ENCODE results near the gene TAF8.

The TAF8 gene

GRCh38 chr6:42059743-42060142 lies 9.4 kb downstream of the TAF8 start:
- DNase-seq (ENCODE audit: low read depth), result no peak

GRCh38 chr6:42066156-42066675 lies 15.9 kb downstream of the TAF8 start:
- no peak for DNase-seq (ENCODE audit: low read depth)

GRCh38 chr6:42068173-42068572 lies 17.8 kb downstream of the TAF8 start:
- no peak for DNase-seq (ENCODE audit: low read depth)

- DNase-seq (ENCODE audit: low read depth), result no peak
Measured at GRCh38 chr6:42068872-42069522, 18.7 kb downstream of the TAF8 start.

- DNase-seq (ENCODE audit: low read depth), result no peak
Measured at GRCh38 chr6:42071881-42072583, 21.7 kb downstream of the TAF8 start.

- no peak for DNase-seq (ENCODE audit: low read depth)
Measured at GRCh38 chr6:42073287-42073686, 23.0 kb downstream of the TAF8 start.

- DNase-seq (ENCODE audit: low read depth), result peak; percentile 52
Measured at GRCh38 chr6:42075159-42075838, 25.0 kb downstream of the TAF8 start.

- no peak for DNase-seq (ENCODE audit: low read depth)
Measured at GRCh38 chr6:42078386-42078785, 28.1 kb downstream of the TAF8 start.

- no peak for DNase-seq (ENCODE audit: low read depth)
Measured at GRCh38 chr6:42079941-42080464, 29.7 kb downstream of the TAF8 start.

- DNase-seq (ENCODE audit: low read depth), result no peak
Measured at GRCh38 chr6:42083530-42083929, 33.2 kb downstream of the TAF8 start.

- no peak for DNase-seq (ENCODE audit: low read depth)
Measured at GRCh38 chr6:42084889-42085288, 34.6 kb downstream of the TAF8 start.

- DNase-seq (ENCODE audit: low read depth), result no peak
Measured at GRCh38 chr6:42086046-42087035, 36.0 kb downstream of the TAF8 start.

- DNase-seq (ENCODE audit: low read depth), result no peak
Measured at GRCh38 chr6:42088101-42088591, 37.8 kb downstream of the TAF8 start.

- no peak for DNase-seq (ENCODE audit: low read depth)
Measured at GRCh38 chr6:42090819-42091717, 40.7 kb downstream of the TAF8 start.

GRCh38 chr6:42091718-42092023 lies 41.3 kb downstream of the TAF8 start:
- no peak for DNase-seq (ENCODE audit: low read depth)

- DNase-seq (ENCODE audit: low read depth), result no peak
Measured at GRCh38 chr6:42093582-42094329, 43.4 kb downstream of the TAF8 start.

- no peak for DNase-seq (ENCODE audit: low read depth)
Measured at GRCh38 chr6:42095094-42095493, 44.8 kb downstream of the TAF8 start.

- no peak for DNase-seq (ENCODE audit: low read depth)
Measured at GRCh38 chr6:42095776-42096541, 45.6 kb downstream of the TAF8 start.

All from stimulated activated CD8-positive, alpha-beta memory T cell treated with anti-CD3 and anti-CD28 coated beads, Interleukin-4, amount 100 ng/mL, for 24 hours (primary cell).